GM13977 (cell line): ENCODE measurements around the gene ZFP36L2.

Experiments
- DNase-seq: peaks from one replicate; pipeline ENCODE4 v3.0.0; 2012; ENCODE audit warnings: low spot score
- CTCF ChIP-seq: IDR thresholded peaks from 2 replicates; pipeline ENCODE4 v1.5.1; 2012; ENCODE audit warnings: mild to moderate bottlenecking, control low read depth; ENCODE audit not compliant: insufficient read depth; ENCODE audit errors: extremely low read depth, missing control alignments
- in situ Hi-C: fragments of 300-500 bp; cut with MboI; formaldehyde crosslinking; loops from one replicate; pipeline ENCODE4 v1.12.0; 2022; ENCODE audit warnings: low sequenced_read_pairs, low pct_unique_long_range_greater_than_20kb, mixed read lengths, inconsistent platforms; ENCODE audit not compliant: unreplicated experiment

The ZFP36L2 gene

DNA sequence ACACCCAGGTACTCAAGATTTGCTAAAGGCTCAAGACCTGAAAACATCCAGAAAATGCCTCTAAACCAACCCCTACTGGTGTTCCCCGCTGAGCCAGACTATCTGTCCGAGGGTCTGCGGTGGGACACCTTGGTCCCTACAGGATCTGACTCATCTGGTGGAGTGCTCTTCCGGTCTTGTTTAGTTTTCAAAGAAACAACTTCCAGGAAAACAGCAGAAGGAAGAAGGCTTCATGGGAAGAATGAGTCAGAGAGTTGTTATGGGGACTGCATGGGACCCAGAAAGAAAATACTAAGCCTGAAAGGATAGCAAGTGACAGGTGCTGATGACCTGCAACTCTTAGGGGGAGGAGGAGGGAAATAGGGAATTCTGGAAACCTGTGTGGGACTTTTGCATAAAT, 41.3 kb downstream of the ZFP36L2 start:
- DNase-seq: no peak
- TF ChIP-seq CTCF: no peak
- in situ Hi-C loops: no loop called here

DNA sequence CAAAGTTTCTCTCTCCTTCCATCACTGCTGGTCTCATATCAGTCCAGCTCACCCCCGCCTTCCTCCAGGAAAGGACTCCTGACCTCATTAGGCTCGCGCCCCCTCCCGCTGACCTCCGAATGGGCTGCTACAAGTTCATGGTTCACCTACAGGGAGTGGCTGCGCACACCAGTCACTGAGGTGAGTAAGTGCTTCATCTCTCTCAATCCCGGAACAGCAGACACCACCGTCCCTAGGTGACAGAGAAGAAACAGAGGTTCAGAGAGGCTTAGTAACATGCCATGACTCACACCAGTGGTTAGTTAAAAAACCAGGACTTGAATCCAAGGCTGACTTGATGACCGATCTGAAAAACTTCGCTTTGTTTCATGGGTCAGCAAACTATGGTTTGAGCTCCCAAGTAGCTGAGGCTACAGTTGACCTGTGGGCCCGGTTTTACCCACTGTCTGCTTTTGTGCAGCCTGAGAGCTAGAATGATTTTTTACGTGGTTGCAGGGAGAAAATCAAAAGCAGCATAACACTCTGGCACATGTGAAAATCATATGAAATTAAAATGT, 42.0 kb downstream of the ZFP36L2 start:
- TF ChIP-seq CTCF: no peak
- no peak for DNase-seq
- in situ Hi-C loops: no loop called here

DNA sequence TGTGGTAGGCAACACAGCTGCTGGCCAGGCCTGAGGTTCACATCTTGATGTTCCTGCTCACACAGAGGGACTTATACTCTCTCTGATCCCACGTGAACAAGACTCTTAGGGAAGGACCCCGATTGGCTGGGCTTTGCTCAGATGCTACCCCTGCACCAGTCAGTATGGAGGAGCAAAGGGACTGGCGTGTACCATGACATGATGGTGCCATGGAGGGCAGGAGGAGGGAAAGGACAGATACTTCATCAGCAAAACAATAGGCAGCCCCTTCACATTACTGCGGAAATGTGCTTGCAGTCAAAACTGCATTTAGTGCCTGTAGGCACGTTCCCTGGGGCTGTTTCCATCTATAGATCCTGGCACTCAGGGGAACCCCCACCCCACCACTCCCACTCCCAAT, 42.7 kb downstream of the ZFP36L2 start:
- in situ Hi-C loops: no loop called here
- no peak for TF ChIP-seq CTCF
- no peak for DNase-seq

- in situ Hi-C loops: no loop called here
- no peak for TF ChIP-seq CTCF
- no peak for DNase-seq
Observed at GRCh38 chr2:43180897-43181296, 45.5 kb downstream of the ZFP36L2 start.

GRCh38 chr2:43179942-43180341, 46.5 kb downstream of the ZFP36L2 start:
- no peak for TF ChIP-seq CTCF
- in situ Hi-C loops: no loop called here
- DNase-seq: no peak

DNA sequence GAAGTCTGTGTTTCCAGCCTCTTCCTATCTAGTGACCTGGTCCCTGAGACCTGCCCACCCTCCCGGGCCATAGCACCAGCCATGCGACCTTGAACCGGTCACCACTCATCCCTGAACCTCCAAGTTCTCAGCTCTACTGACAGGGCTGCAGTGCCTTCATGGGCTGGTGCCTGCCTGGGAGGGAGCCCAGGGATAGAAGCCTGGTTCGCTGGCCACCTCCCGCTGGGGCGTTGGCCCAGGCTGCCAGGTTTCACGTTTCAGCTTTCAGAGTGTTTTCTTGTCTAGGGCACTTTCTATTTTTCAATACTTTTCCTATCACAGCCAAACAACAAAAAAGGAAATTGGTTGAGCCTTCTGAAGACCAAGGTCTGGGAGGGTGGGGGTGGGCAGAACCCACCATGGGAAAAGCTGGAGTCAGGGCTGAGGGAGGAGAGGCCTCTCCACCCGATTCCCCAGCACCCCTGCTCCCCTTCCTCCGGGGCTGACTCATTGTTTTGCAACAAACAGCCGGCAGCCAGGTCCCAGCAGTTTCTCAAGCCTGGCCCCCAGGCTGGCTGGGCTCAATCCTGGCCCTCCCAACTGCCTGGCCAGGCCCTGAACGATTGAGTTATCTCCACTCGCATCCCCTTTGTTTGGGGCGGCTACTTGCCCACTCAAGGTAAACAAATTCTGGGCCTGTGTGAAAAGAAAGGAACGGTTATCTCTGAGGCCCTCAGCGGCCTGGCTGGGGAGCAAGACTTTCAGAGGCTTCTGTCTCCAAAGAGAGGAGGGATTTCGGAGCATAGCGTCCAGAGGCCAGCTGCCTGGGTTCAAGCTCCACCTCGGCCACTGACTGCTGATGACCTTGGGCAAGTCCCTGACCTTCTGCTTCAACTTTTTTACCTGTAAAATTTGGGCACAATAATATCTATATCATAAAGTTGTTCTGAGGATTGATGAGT, 47.5 kb downstream of the ZFP36L2 start:
- in situ Hi-C loops: no loop called here
- no peak for DNase-seq
- no peak for TF ChIP-seq CTCF
